Thyroid gland (tissue), 4 donors: Measurements from ENCODE around the gene TDP2.

ENCODE experiments used
- POLR2A ChIP-seq, 2 donors: fragments of 450-650 bp; IDR thresholded peaks; one replicate each; pipeline ENCODE4 v1.6.1; 2017; ENCODE audit warnings: antibody characterized with exemption in 2 of 2, mild to moderate bottlenecking in 2 of 2, moderate library complexity in 1 of 2
- TF ChIP-seq, protein P1 (sequence below), 6 experiments: fragments of 200-600 bp in 3 of 6; fragments of 450-650 bp in 3 of 6; sonication (generic) in 3 of 6; IDR thresholded peaks; one replicate each; pipeline ENCODE4 v1.5.1; 2016 to 2019; ENCODE audit warnings: antibody characterized with exemption in 6 of 6, mild to moderate bottlenecking in 2 of 6, inconsistent platforms in 1 of 6, moderate library complexity in 1 of 6

DNA sequence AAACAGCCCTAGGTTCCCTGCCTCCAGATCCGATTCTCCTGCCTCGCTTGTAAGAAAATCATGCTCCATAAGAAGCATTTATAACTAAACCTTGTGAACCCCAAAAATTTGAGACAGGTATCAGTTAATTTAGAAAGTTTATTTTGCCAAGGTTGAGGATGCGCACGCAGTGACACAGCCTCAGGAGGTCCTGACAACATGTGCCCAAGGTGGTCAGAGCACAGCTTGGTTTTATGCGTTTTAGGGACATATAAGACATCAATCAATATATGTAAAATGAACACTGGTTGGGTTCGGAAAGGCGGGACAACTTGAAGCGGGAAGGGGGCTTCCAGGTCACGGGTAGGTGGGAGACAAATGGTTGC, 2.3 kb upstream of the TDP2 start:
- TF ChIP-seq, protein P1, sequence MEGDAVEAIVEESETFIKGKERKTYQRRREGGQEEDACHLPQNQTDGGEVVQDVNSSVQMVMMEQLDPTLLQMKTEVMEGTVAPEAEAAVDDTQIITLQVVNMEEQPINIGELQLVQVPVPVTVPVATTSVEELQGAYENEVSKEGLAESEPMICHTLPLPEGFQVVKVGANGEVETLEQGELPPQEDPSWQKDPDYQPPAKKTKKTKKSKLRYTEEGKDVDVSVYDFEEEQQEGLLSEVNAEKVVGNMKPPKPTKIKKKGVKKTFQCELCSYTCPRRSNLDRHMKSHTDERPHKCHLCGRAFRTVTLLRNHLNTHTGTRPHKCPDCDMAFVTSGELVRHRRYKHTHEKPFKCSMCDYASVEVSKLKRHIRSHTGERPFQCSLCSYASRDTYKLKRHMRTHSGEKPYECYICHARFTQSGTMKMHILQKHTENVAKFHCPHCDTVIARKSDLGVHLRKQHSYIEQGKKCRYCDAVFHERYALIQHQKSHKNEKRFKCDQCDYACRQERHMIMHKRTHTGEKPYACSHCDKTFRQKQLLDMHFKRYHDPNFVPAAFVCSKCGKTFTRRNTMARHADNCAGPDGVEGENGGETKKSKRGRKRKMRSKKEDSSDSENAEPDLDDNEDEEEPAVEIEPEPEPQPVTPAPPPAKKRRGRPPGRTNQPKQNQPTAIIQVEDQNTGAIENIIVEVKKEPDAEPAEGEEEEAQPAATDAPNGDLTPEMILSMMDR (IDR thresholded peaks at IDR 0.05) = no peak
- TF ChIP-seq POLR2A (IDR thresholded peaks at IDR 0.05) = no peak
